ENCODE data around the gene LANCL3.

LANCL3 gene

DNA sequence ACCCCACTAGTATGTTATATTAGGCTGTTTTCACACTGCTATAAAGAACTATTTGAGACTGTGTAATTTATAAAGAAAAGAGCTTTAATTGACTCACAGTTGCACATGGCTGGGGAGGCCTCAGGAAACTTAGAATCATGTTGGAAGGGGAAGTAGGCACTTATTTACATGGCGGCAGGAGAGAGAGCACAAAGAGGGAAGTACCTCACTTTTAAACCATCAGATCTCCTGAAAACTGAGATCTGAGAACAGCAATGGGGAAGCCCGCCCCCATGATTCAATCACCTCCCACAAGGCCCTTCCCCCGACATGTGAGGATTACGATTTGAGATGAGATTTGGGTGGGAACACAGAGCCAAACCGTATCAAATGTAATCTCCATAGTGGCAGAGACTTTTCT lies 68.7 kb downstream of the LANCL3 start:
- H4K20me1 ChIP-seq (ENCODE audit: low read depth, low read length): no peaks in the 10 kb centered on the region
- H3K4me3 ChIP-seq (ENCODE audit: insufficient read depth, low read length, poor library complexity, severe bottlenecking): no peak overlapping the region
- no peak overlapping the region for H3K27ac ChIP-seq (ENCODE audit: low read depth, low read length)
- no peaks in the 10 kb centered on the region for H3K79me2 ChIP-seq (ENCODE audit: insufficient read depth, low read length)
- no peaks in the 10 kb centered on the region for H3F3A ChIP-seq (ENCODE audit: insufficient read depth)
- no peaks in the 10 kb centered on the region for H3K36me3 ChIP-seq (ENCODE audit: low read length)
- H2AFZ ChIP-seq (ENCODE audit: low read depth, low read length, severe bottlenecking): no peak overlapping the region
- no peak overlapping the region for H3K4me2 ChIP-seq (ENCODE audit: low read depth, low read length, poor library complexity, severe bottlenecking)
- no peaks in the 10 kb centered on the region for H3K9me2 ChIP-seq (replicated peaks; ENCODE audit: insufficient read depth, low read length)
- no peaks in the 10 kb centered on the region for H3K27me3 ChIP-seq (ENCODE audit: low read length)
- H3K9ac ChIP-seq (ENCODE audit: low read length): no peak overlapping the region
- no peak for TF ChIP-seq EZH2phosphoT487 (conservative IDR thresholded peaks at IDR 0.05; ENCODE audit: low read length)
- TF ChIP-seq, protein P1, sequence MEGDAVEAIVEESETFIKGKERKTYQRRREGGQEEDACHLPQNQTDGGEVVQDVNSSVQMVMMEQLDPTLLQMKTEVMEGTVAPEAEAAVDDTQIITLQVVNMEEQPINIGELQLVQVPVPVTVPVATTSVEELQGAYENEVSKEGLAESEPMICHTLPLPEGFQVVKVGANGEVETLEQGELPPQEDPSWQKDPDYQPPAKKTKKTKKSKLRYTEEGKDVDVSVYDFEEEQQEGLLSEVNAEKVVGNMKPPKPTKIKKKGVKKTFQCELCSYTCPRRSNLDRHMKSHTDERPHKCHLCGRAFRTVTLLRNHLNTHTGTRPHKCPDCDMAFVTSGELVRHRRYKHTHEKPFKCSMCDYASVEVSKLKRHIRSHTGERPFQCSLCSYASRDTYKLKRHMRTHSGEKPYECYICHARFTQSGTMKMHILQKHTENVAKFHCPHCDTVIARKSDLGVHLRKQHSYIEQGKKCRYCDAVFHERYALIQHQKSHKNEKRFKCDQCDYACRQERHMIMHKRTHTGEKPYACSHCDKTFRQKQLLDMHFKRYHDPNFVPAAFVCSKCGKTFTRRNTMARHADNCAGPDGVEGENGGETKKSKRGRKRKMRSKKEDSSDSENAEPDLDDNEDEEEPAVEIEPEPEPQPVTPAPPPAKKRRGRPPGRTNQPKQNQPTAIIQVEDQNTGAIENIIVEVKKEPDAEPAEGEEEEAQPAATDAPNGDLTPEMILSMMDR (IDR thresholded peaks at IDR 0.05; ENCODE audit: insufficient read depth, low read length, poor library complexity, severe bottlenecking): no peak
- no peaks in the 10 kb centered on the region for H3K9me3 ChIP-seq (ENCODE audit: insufficient read depth, low read length)

DNA sequence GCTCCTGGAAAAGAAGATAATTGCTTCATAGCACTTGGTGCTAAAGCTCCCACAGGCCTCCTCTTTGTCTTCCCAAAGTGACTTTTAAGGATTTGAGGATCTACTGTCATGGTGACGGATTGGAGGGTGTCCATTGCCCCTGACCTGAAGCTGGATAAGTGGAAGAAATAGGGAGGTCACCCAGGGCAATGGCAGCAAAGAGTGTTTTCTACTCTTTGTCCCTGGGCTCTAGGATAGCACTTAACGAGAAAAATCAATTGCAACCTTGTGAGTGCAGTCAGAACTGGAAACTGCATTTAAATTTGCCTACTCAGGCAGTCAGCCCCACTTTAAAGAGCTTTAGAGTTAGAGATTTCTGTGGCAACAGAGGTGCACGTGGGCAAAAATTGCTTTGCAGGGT lies 70.4 kb downstream of the LANCL3 start:
- Histone ChIP-seq H3K9ac (ENCODE audit: low read length) (no peak overlapping the region), H3K9me2 (replicated peaks; ENCODE audit: insufficient read depth, low read length) (no peaks in the 10 kb centered on the region), H3K79me2 (ENCODE audit: insufficient read depth, low read length) (no peaks in the 10 kb centered on the region), H2AFZ (ENCODE audit: low read depth, low read length, severe bottlenecking) (no peak overlapping the region), H3K27me3 (ENCODE audit: low read length) (no peaks in the 10 kb centered on the region), H3K9me3 (ENCODE audit: insufficient read depth, low read length) (no peaks in the 10 kb centered on the region), H3F3A (ENCODE audit: insufficient read depth) (no peaks in the 10 kb centered on the region), H4K20me1 (ENCODE audit: low read depth, low read length) (no peaks in the 10 kb centered on the region), H3K27ac (ENCODE audit: low read depth, low read length) (no peak overlapping the region), H3K4me3 (ENCODE audit: insufficient read depth, low read length, poor library complexity, severe bottlenecking) (no peak overlapping the region), H3K4me2 (ENCODE audit: low read depth, low read length, poor library complexity, severe bottlenecking) (no peak overlapping the region), H3K36me3 (ENCODE audit: low read length) (no peaks in the 10 kb centered on the region)
- no peak for TF ChIP-seq EZH2phosphoT487 (conservative IDR thresholded peaks at IDR 0.05; ENCODE audit: low read length)
- TF ChIP-seq, protein P1 (IDR thresholded peaks at IDR 0.05; ENCODE audit: insufficient read depth, low read length, poor library complexity, severe bottlenecking): no peak

DNA sequence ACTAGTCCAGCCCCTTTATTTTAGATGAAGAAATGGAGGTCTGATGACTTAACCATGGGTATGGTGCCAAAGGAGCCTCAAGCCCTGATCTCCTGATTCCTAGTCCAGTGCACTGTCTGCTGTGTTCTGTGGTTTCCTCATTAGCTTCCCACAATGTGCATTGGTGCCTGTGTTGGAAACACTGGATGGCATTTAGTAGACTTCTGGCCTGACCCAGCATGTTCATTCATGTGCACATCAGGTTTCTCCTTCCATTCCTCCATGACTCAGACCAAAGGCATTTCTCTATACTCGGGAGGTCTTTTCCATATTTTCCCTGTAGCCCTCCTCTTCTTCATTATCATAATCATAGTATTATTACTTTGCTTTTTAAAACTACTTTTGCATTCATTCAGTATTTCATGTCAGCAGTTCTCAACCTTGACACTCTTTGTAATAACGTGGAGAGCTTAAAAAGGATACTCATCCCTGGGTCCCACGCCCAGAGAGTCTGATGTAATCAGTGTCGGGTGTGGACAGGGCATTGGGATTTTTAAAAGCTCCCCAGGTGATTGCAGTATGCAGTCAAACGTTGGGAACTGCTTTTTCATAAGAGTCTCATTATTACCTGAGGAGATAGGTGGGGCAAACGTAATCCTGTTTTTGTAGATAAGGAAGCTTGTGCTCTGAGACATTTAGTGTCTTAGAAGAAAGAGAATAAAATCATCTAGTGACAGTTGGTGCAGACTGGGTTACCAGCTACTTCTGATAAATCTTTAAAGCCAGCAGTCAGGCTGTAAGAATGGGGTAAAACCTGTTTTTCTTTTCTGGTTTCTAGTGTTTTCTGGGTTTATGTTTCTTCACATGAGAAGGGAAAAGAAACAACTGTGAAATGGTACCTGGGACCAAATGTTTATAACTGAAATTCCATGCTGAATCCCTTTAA lies 73.2 kb downstream of the LANCL3 start:
- H4K20me1 ChIP-seq (ENCODE audit: low read depth, low read length): no peaks in the 10 kb centered on the region
- no peak overlapping the region for H2AFZ ChIP-seq (ENCODE audit: low read depth, low read length, severe bottlenecking)
- H3K27ac ChIP-seq (ENCODE audit: low read depth, low read length): no peak overlapping the region
- TF ChIP-seq, protein P1 (IDR thresholded peaks at IDR 0.05; ENCODE audit: insufficient read depth, low read length, poor library complexity, severe bottlenecking): no peak
- TF ChIP-seq EZH2phosphoT487 (conservative IDR thresholded peaks at IDR 0.05; ENCODE audit: low read length): no peak
- H3K4me3 ChIP-seq (ENCODE audit: insufficient read depth, low read length, poor library complexity, severe bottlenecking): no peak overlapping the region
- no peak overlapping the region for H3K9ac ChIP-seq (ENCODE audit: low read length)
- H3K36me3 ChIP-seq (ENCODE audit: low read length): no peaks in the 10 kb centered on the region
- no peaks in the 10 kb centered on the region for H3K79me2 ChIP-seq (ENCODE audit: insufficient read depth, low read length)
- no peaks in the 10 kb centered on the region for H3F3A ChIP-seq (ENCODE audit: insufficient read depth)
- no peak overlapping the region for H3K4me2 ChIP-seq (ENCODE audit: low read depth, low read length, poor library complexity, severe bottlenecking)
- no peaks in the 10 kb centered on the region for H3K9me3 ChIP-seq (ENCODE audit: insufficient read depth, low read length)
- no peaks in the 10 kb centered on the region for H3K9me2 ChIP-seq (replicated peaks; ENCODE audit: insufficient read depth, low read length)
- H3K27me3 ChIP-seq (ENCODE audit: low read length): no peaks in the 10 kb centered on the region

Measured in SU-DHL-6 (cell line).